HL-60 (cell line): ENCODE measurements around the gene NCCRP1.

Experiments
- DNase-seq, 2 experiments: peaks; one replicate each; pipeline ENCODE4 v3.0.0-alpha.2; 2010 to 2020; ENCODE audit warnings: low read depth in 1 of 2, low spot score in 1 of 2
- H3K27ac ChIP-seq: fragments of 250-450 bp; sonication (Bioruptor Pico); replicated peaks from 2 replicates; pipeline ENCODE4 v1.5.1; 2020; ENCODE audit warnings: mild to moderate bottlenecking, moderate library complexity
- H3K27me3 ChIP-seq: fragments of 250-450 bp; sonication (Bioruptor Pico); 2 replicates; pipeline ENCODE4 v1.5.1; 2021; ENCODE audit warnings: mild to moderate bottlenecking, moderate library complexity; ENCODE audit not compliant: insufficient read depth, poor library complexity, severe bottlenecking
- H3K4me3 ChIP-seq: replicated peaks from 2 replicates; pipeline ENCODE4 v1.5.1; 2011; ENCODE audit warnings: mild to moderate bottlenecking, control low read depth, low read length; ENCODE audit not compliant: insufficient read depth
- GABPA ChIP-seq: IDR thresholded peaks from 2 replicates; pipeline ENCODE4 v1.6.1; 2012; ENCODE audit warnings: low read depth
- POLR2AphosphoS5 ChIP-seq: IDR thresholded peaks from 2 replicates; pipeline ENCODE4 v1.6.1; 2012; ENCODE audit warnings: low read depth
- SPI1 ChIP-seq: IDR thresholded peaks from 2 replicates; pipeline ENCODE4 v1.6.1; 2012; ENCODE audit warnings: low read depth, mild to moderate bottlenecking, borderline replicate concordance
- TF ChIP-seq, protein P1 (sequence below): IDR thresholded peaks from one replicate; pipeline ENCODE4 v1.5.1; 2011; ENCODE audit warnings: low read length, control low read depth, inconsistent platforms; ENCODE audit not compliant: insufficient read depth
- TF ChIP-seq, protein P2 (sequence below): IDR thresholded peaks from 2 replicates; pipeline ENCODE4 v1.6.1; 2012; ENCODE audit warnings: low read depth; ENCODE audit not compliant: insufficient replicate concordance

NCCRP1 gene

DNA sequence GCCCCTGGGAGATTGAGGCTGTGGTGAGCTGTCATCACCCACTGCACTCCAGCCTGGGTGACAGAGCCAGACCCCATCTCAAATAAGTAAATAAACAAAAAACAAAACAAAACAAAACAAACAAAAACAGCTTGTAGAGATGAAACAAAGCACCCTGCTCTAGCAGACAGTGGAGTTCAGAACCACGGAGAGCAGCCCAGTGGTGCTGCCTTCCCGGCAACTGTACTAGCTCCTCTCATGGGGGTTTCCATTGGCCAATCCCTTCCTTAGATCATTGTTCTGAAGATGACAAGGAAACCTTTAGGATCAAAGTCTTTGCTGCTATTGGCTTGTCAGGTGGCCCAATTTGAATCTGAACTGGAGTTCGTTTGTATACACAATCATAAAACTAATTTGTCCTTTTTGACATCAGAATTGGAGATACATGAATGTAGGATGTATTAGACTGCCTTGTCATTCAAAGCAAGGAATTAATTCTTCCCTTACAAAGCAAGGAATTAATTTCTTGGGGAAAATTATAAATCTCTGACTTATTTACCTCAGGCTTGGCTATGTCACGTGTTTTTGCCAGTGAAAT is 27.0 kb downstream of the NCCRP1 start:
- TF ChIP-seq, protein P1, sequence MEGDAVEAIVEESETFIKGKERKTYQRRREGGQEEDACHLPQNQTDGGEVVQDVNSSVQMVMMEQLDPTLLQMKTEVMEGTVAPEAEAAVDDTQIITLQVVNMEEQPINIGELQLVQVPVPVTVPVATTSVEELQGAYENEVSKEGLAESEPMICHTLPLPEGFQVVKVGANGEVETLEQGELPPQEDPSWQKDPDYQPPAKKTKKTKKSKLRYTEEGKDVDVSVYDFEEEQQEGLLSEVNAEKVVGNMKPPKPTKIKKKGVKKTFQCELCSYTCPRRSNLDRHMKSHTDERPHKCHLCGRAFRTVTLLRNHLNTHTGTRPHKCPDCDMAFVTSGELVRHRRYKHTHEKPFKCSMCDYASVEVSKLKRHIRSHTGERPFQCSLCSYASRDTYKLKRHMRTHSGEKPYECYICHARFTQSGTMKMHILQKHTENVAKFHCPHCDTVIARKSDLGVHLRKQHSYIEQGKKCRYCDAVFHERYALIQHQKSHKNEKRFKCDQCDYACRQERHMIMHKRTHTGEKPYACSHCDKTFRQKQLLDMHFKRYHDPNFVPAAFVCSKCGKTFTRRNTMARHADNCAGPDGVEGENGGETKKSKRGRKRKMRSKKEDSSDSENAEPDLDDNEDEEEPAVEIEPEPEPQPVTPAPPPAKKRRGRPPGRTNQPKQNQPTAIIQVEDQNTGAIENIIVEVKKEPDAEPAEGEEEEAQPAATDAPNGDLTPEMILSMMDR, result no peak
- TF ChIP-seq SPI1, result no peak
- TF ChIP-seq GABPA, result no peak
- no peak for TF ChIP-seq POLR2AphosphoS5
- TF ChIP-seq, protein P2, sequence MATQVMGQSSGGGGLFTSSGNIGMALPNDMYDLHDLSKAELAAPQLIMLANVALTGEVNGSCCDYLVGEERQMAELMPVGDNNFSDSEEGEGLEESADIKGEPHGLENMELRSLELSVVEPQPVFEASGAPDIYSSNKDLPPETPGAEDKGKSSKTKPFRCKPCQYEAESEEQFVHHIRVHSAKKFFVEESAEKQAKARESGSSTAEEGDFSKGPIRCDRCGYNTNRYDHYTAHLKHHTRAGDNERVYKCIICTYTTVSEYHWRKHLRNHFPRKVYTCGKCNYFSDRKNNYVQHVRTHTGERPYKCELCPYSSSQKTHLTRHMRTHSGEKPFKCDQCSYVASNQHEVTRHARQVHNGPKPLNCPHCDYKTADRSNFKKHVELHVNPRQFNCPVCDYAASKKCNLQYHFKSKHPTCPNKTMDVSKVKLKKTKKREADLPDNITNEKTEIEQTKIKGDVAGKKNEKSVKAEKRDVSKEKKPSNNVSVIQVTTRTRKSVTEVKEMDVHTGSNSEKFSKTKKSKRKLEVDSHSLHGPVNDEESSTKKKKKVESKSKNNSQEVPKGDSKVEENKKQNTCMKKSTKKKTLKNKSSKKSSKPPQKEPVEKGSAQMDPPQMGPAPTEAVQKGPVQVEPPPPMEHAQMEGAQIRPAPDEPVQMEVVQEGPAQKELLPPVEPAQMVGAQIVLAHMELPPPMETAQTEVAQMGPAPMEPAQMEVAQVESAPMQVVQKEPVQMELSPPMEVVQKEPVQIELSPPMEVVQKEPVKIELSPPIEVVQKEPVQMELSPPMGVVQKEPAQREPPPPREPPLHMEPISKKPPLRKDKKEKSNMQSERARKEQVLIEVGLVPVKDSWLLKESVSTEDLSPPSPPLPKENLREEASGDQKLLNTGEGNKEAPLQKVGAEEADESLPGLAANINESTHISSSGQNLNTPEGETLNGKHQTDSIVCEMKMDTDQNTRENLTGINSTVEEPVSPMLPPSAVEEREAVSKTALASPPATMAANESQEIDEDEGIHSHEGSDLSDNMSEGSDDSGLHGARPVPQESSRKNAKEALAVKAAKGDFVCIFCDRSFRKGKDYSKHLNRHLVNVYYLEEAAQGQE, result peak; percentile 95
- DNase-seq, result no peak
- Histone ChIP-seq H3K27ac (no peak overlapping the region), H3K4me3 (no peak overlapping the region), H3K27me3 (no peaks in the 10 kb centered on the region)

DNA sequence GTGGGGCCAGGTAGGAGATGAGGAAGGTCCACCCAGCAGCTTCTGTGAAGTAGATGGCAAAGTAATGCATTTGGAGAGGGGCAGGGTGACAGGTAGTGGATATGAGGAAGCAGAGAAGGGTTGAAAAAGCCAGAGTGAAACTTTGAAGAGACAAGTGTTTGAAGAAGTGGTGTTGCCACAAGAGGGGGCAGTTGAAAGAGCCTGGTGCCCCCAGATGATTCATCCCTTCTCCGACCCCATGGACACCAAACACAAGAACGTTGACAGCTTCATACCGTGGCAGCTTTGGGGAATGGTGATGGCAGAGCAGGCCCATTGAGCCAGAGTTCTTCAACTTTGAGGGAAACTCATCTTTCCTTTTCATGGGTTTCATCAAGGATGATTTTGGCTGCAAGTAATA is 28.1 kb downstream of the NCCRP1 start:
- no peak overlapping the region for H3K27ac ChIP-seq
- H3K27me3 ChIP-seq, result no peaks in the 10 kb centered on the region
- DNase-seq, result no peak
- no peak overlapping the region for H3K4me3 ChIP-seq
- TF ChIP-seq, protein P1, result no peak
- TF ChIP-seq, protein P2, result no peak
- TF ChIP-seq GABPA (no peak), SPI1 (no peak), POLR2AphosphoS5 (no peak)

DNA sequence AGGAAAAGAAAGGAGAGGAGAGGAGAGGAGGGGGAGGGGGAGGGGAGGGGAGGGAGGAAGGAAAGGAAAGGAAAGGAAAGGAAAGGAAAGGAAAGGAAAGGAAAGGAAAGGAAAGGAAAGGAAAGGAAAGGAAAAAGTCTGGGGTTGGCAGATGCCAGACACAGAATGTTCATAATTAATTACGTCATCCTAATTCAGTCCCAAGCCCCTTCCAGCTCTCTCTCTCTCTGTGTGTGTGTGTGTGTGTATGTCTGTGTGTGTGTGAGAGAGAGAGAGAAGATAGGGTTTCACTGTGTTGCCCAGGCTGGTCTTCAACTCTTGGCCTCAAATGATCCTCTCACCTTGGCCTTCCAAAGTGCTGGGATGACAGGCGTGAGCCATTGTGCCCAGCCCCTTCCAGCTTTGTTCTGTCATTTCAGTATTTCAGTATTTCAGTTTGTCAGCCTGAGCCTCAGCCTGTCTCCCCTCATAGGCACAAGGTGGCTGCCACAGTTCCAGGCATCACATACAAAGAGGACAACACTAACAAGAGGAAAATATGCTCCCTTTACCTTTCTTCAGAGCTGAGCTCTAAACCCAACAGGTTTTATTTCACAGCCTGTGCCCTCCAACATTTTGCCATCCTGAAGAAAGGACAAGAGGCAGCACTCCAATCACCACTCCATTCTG is 33.5 kb downstream of the NCCRP1 start:
- H3K27me3 ChIP-seq, result no peaks in the 10 kb centered on the region

More for the DNA sequence above, 33.5 kb downstream of the NCCRP1 start:
- TF ChIP-seq GABPA (no peak), SPI1 (no peak), POLR2AphosphoS5 (no peak)
- TF ChIP-seq, protein P2, result no peak
- TF ChIP-seq, protein P1, result no peak
- no peak overlapping the region for H3K27ac ChIP-seq
- DNase-seq, result no peak
- no peak overlapping the region for H3K4me3 ChIP-seq
